Measurements from ENCODE around the gene PTPRG.

DNA sequence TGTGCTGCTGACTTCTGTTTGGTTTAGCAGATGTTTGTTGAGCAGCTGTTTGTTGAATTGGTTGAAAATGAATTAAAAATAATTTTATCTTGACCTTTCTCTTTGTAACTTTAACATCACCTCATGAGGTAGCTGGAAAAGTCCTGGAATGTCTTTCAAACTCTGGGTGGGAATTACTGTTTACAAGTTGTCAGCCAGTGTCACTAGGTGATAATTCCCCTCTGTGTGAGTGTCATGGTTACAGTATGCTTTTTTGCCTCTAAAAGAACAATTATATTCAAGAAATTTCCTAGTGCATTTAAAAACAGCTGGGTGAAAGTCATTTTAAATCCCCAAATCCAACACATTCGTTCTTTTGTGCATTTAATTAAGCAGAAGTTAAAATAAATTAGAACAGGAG lies 113.2 kb downstream of the PTPRG start:
- TF ChIP-seq, protein P1, sequence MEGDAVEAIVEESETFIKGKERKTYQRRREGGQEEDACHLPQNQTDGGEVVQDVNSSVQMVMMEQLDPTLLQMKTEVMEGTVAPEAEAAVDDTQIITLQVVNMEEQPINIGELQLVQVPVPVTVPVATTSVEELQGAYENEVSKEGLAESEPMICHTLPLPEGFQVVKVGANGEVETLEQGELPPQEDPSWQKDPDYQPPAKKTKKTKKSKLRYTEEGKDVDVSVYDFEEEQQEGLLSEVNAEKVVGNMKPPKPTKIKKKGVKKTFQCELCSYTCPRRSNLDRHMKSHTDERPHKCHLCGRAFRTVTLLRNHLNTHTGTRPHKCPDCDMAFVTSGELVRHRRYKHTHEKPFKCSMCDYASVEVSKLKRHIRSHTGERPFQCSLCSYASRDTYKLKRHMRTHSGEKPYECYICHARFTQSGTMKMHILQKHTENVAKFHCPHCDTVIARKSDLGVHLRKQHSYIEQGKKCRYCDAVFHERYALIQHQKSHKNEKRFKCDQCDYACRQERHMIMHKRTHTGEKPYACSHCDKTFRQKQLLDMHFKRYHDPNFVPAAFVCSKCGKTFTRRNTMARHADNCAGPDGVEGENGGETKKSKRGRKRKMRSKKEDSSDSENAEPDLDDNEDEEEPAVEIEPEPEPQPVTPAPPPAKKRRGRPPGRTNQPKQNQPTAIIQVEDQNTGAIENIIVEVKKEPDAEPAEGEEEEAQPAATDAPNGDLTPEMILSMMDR (IDR thresholded peaks at IDR 0.05; ENCODE audit: insufficient read depth, low read depth, low read length): no peak
- no peak for TF ChIP-seq EZH2 (IDR thresholded peaks at IDR 0.05; ENCODE audit: insufficient read depth, low read length)
